KMS-11 (cell line): Measurements from ENCODE around the gene GAS6.

Experiments used
- H2AFZ ChIP-seq: fragments of 200-600 bp; sonication (generic); 2 replicates; pipeline ENCODE4 v1.6.1; 2016; ENCODE audit warnings: antibody characterized with exemption, mixed run types, low read depth
- H3K27ac ChIP-seq: fragments of 200-600 bp; sonication (generic); 2 replicates; pipeline ENCODE4 v1.6.1; 2016; ENCODE audit warnings: mild to moderate bottlenecking, mixed run types
- H3K27me3 ChIP-seq: fragments of 200-600 bp; sonication (generic); 2 replicates; pipeline ENCODE4 v1.6.1; 2017; ENCODE audit warnings: mild to moderate bottlenecking, low read depth, mixed run types, moderate library complexity; ENCODE audit not compliant: insufficient read depth
- H3K36me3 ChIP-seq: fragments of 200-600 bp; sonication (generic); 2 replicates; pipeline ENCODE4 v1.6.1; 2017; ENCODE audit warnings: mild to moderate bottlenecking, mixed run types; ENCODE audit not compliant: insufficient read depth
- H3K4me1 ChIP-seq: fragments of 200-600 bp; sonication (generic); 2 replicates; pipeline ENCODE4 v1.6.1; 2016; ENCODE audit warnings: mild to moderate bottlenecking, low read depth, mixed run types; ENCODE audit not compliant: poor library complexity, severe bottlenecking
- H3K4me2 ChIP-seq: fragments of 200-600 bp; sonication (generic); 2 replicates; pipeline ENCODE4 v1.7.0; 2016; ENCODE audit warnings: mild to moderate bottlenecking, mixed run types
- H3K4me3 ChIP-seq: fragments of 200-600 bp; sonication (generic); IDR thresholded peaks from 2 replicates; pipeline ENCODE4 v1.6.1; 2017; ENCODE audit warnings: low read depth, low read length, mixed read lengths; ENCODE audit not compliant: insufficient read depth
- H3K79me2 ChIP-seq: fragments of 200-600 bp; sonication (generic); 2 replicates; pipeline ENCODE4 v1.6.1; 2016; ENCODE audit warnings: low read depth, mixed run types; ENCODE audit not compliant: insufficient read depth
- H3K9ac ChIP-seq: fragments of 200-600 bp; sonication (generic); 2 replicates; pipeline ENCODE4 v1.6.1; 2016; ENCODE audit warnings: mild to moderate bottlenecking, mixed run types
- H4K20me1 ChIP-seq: fragments of 200-600 bp; sonication (generic); 2 replicates; pipeline ENCODE4 v1.6.1; 2016; ENCODE audit warnings: mild to moderate bottlenecking, mixed run types; ENCODE audit not compliant: insufficient read depth
- CTCF ChIP-seq: fragments of 200-600 bp; sonication (generic); conservative IDR thresholded peaks from 2 replicates; pipeline ENCODE4 v1.6.1; 2017; ENCODE audit warnings: low read depth, mild to moderate bottlenecking, antibody characterized with exemption, low read length, moderate library complexity, mixed read lengths

GAS6 gene

GRCh38 chr13:113843063-113843654 is 20.7 kb downstream of the GAS6 start:
- TF ChIP-seq CTCF, result no peak
- no peaks in the 10 kb centered on the region for H3K4me1 ChIP-seq
- H3K9ac ChIP-seq, result no peak overlapping the region
- H3K4me2 ChIP-seq, result no peak overlapping the region
- H3K36me3 ChIP-seq, result no peaks in the 10 kb centered on the region
- no peaks in the 10 kb centered on the region for H4K20me1 ChIP-seq
- no peaks in the 10 kb centered on the region for H3K27me3 ChIP-seq
- no peak overlapping the region for H3K27ac ChIP-seq
- H3K4me3 ChIP-seq, result no peak overlapping the region
- no peaks in the 10 kb centered on the region for H3K79me2 ChIP-seq
- H2AFZ ChIP-seq, result no peak overlapping the region

- TF ChIP-seq CTCF, result no peak
- no peaks in the 10 kb centered on the region for H3K79me2 ChIP-seq
- no peaks in the 10 kb centered on the region for H4K20me1 ChIP-seq
- no peaks in the 10 kb centered on the region for H3K27me3 ChIP-seq
- no peak overlapping the region for H3K9ac ChIP-seq
- no peak overlapping the region for H3K4me3 ChIP-seq
- H3K4me2 ChIP-seq, result no peak overlapping the region
- H2AFZ ChIP-seq, result no peak overlapping the region
- no peaks in the 10 kb centered on the region for H3K36me3 ChIP-seq
- H3K27ac ChIP-seq, result no peak overlapping the region
- no peaks in the 10 kb centered on the region for H3K4me1 ChIP-seq
These were observed 21.4 kb downstream of the GAS6 start for GRCh38 chr13:113842336-113843062.

GRCh38 chr13:113841353-113841650 is 22.6 kb downstream of the GAS6 start:
- H3K4me2 ChIP-seq, result no peak overlapping the region
- H4K20me1 ChIP-seq, result no peaks in the 10 kb centered on the region
- no peak overlapping the region for H3K9ac ChIP-seq
- no peak overlapping the region for H3K27ac ChIP-seq
- no peak for TF ChIP-seq CTCF
- no peak overlapping the region for H2AFZ ChIP-seq
- H3K4me3 ChIP-seq, result no peak overlapping the region
- H3K4me1 ChIP-seq, result no peaks in the 10 kb centered on the region
- no peaks in the 10 kb centered on the region for H3K27me3 ChIP-seq
- no peaks in the 10 kb centered on the region for H3K36me3 ChIP-seq
- no peaks in the 10 kb centered on the region for H3K79me2 ChIP-seq

- TF ChIP-seq CTCF, result no peak
- no peak overlapping the region for H2AFZ ChIP-seq
- no peak overlapping the region for H3K9ac ChIP-seq
- H3K4me1 ChIP-seq, result peaks cover 3% of the 10 kb centered on the region
- H3K4me3 ChIP-seq, result no peak overlapping the region
- no peaks in the 10 kb centered on the region for H3K79me2 ChIP-seq
- H3K27me3 ChIP-seq, result no peaks in the 10 kb centered on the region
- H3K4me2 ChIP-seq, result no peak overlapping the region
- no peaks in the 10 kb centered on the region for H4K20me1 ChIP-seq
- H3K27ac ChIP-seq, result no peak overlapping the region
- H3K36me3 ChIP-seq, result no peaks in the 10 kb centered on the region
These were observed 23.1 kb downstream of the GAS6 start for GRCh38 chr13:113840541-113841352.
